H9 (cell line): Measurements from ENCODE around the gene KLK2. TPM values are rescaled to one million over a fixed set of nuclear protein-coding genes. Genes with fewer than 3 reads are reported as not detected.

Experiments
- DNase-seq: peaks from one replicate; pipeline ENCODE4 v3.0.0-alpha.2; 2017
- H2AFZ ChIP-seq: one replicate; pipeline ENCODE4 v1.6.1; 2013; ENCODE audit warnings: mild to moderate bottlenecking, low read length, control low read depth, moderate library complexity
- H2AK5ac ChIP-seq: 2 replicates; pipeline ENCODE4 v1.6.1; 2013; ENCODE audit warnings: low read length, control low read depth, mixed read lengths; ENCODE audit not compliant: insufficient read length
- H2BK120ac ChIP-seq: one replicate; pipeline ENCODE4 v1.6.1; 2013; ENCODE audit warnings: low read depth, mild to moderate bottlenecking, low read length, control low read depth, inconsistent platforms; ENCODE audit not compliant: poor library complexity, severe bottlenecking
- H2BK12ac ChIP-seq: 2 replicates; pipeline ENCODE4 v1.6.1; 2013; ENCODE audit warnings: low read length, control low read depth, mixed read lengths, low read depth; ENCODE audit not compliant: insufficient read length
- H2BK15ac ChIP-seq: 2 replicates; pipeline ENCODE4 v1.6.1; 2013; ENCODE audit warnings: low read depth, low read length, control low read depth
- H2BK20ac ChIP-seq: one replicate; pipeline ENCODE4 v1.6.1; 2013; ENCODE audit warnings: low read depth, mild to moderate bottlenecking, low read length, control low read depth, inconsistent platforms; ENCODE audit not compliant: poor library complexity, severe bottlenecking
- H2BK5ac ChIP-seq: 2 replicates; pipeline ENCODE4 v1.6.1; 2013; ENCODE audit warnings: low read length, control low read depth, mixed read lengths; ENCODE audit not compliant: insufficient read length
- H3K14ac ChIP-seq: 2 replicates; pipeline ENCODE4 v1.6.1; 2013; ENCODE audit warnings: low read length, control low read depth; ENCODE audit not compliant: insufficient read depth
- H3K18ac ChIP-seq: 2 replicates; pipeline ENCODE4 v1.6.1; 2013; ENCODE audit warnings: low read depth, mild to moderate bottlenecking, mixed read lengths, low read length, control low read depth; ENCODE audit not compliant: insufficient read length
- H3K23ac ChIP-seq: 2 replicates; pipeline ENCODE4 v1.6.1; 2013; ENCODE audit warnings: low read length, control low read depth, mixed read lengths, low read depth; ENCODE audit not compliant: insufficient read length
- H3K23me2 ChIP-seq: 2 replicates; pipeline ENCODE4 v1.6.1; 2013; ENCODE audit warnings: low read depth, mild to moderate bottlenecking, mixed read lengths, low read length, control low read depth; ENCODE audit not compliant: insufficient read length, poor library complexity, severe bottlenecking
- H3K27ac ChIP-seq: 2 replicates; pipeline ENCODE4 v1.5.1; 2013; ENCODE audit warnings: low read length, control low read depth, mixed read lengths, low read depth; ENCODE audit not compliant: insufficient read length
- H3K27me3 ChIP-seq: 2 replicates; pipeline ENCODE4 v1.6.1; 2013; ENCODE audit warnings: low read length, control low read depth, inconsistent platforms; ENCODE audit not compliant: insufficient read depth
- H3K4ac ChIP-seq: 2 replicates; pipeline ENCODE4 v1.6.1; 2013; ENCODE audit warnings: low read depth, mild to moderate bottlenecking, control low read depth, inconsistent platforms, low read length, moderate library complexity
- H3K4me1 ChIP-seq: 2 replicates; pipeline ENCODE4 v1.6.1; 2013; ENCODE audit warnings: low read length, control low read depth, inconsistent platforms; ENCODE audit not compliant: insufficient read depth
- H3K4me2 ChIP-seq: 2 replicates; pipeline ENCODE4 v1.6.1; 2013; ENCODE audit warnings: low read length, control low read depth, mixed read lengths; ENCODE audit not compliant: insufficient read length, insufficient read depth
- H3K56ac ChIP-seq: 2 replicates; pipeline ENCODE4 v1.6.1; 2013; ENCODE audit warnings: low read depth, mild to moderate bottlenecking, mixed read lengths, low read length, control low read depth; ENCODE audit not compliant: insufficient read length
- H3K79me1 ChIP-seq: 2 replicates; pipeline ENCODE4 v1.6.1; 2013; ENCODE audit warnings: low read depth, mild to moderate bottlenecking, moderate library complexity, low read length, control low read depth, inconsistent platforms; ENCODE audit not compliant: insufficient read depth, poor library complexity, severe bottlenecking
- H3K79me2 ChIP-seq: 2 replicates; pipeline ENCODE4 v1.6.1; 2013; ENCODE audit warnings: low read length, control low read depth, inconsistent platforms; ENCODE audit not compliant: insufficient read depth
- H3K9ac ChIP-seq: 2 replicates; pipeline ENCODE4 v1.6.1; 2013; ENCODE audit warnings: low read length, control low read depth, mixed read lengths; ENCODE audit not compliant: insufficient read length; ENCODE audit errors: extremely low read depth
- H3K9me3 ChIP-seq: one replicate; pipeline ENCODE4 v1.6.1; 2013; ENCODE audit warnings: low read depth, low read length, inconsistent platforms; ENCODE audit not compliant: control insufficient read depth
- H3T11ph ChIP-seq: one replicate; pipeline ENCODE4 v1.6.1; 2013; ENCODE audit warnings: mild to moderate bottlenecking, low read length, control low read depth, inconsistent platforms
- H4K20me1 ChIP-seq: one replicate; pipeline ENCODE4 v1.6.1; 2013; ENCODE audit not compliant: control insufficient read depth, insufficient read length, insufficient read depth
- H4K5ac ChIP-seq: 2 replicates; pipeline ENCODE4 v1.6.1; 2013; ENCODE audit warnings: low read depth, mild to moderate bottlenecking, mixed read lengths, low read length, control low read depth; ENCODE audit not compliant: insufficient read length
- H4K8ac ChIP-seq: replicated peaks from 2 replicates; pipeline ENCODE4 v1.6.1; 2013; ENCODE audit warnings: low read length, control low read depth, mixed read lengths, low read depth; ENCODE audit not compliant: insufficient read length
- H4K91ac ChIP-seq: 2 replicates; pipeline ENCODE4 v1.6.1; 2013; ENCODE audit warnings: low read depth, mild to moderate bottlenecking, moderate library complexity, mixed read lengths, low read length, control low read depth; ENCODE audit not compliant: insufficient read length
- H3K27ac Mint-ChIP-seq, 3 experiments: 2 replicates in 2 of 3; 3 replicates in 1 of 3; pipeline ENCODE4 v1.8.0; 2020 to 2021; ENCODE audit warnings: mixed read lengths in 3 of 3, mild to moderate bottlenecking in 1 of 3, moderate library complexity in 1 of 3
- H3K27me3 Mint-ChIP-seq: 2 replicates; pipeline ENCODE4 v1.8.0; 2021; ENCODE audit warnings: low read depth, mild to moderate bottlenecking, moderate library complexity, mixed read lengths
- H3K36me3 Mint-ChIP-seq, 3 experiments: 2 replicates in 2 of 3; 3 replicates in 1 of 3; pipeline ENCODE4 v1.8.0; 2020 to 2021; ENCODE audit warnings: low read depth in 3 of 3, mixed read lengths in 3 of 3; ENCODE audit not compliant: insufficient read depth in 1 of 3
- H3K4me1 Mint-ChIP-seq, 2 experiments: 2 replicates each; pipeline ENCODE4 v1.8.0; 2020; ENCODE audit warnings: mixed read lengths in 2 of 2
- H3K4me3 Mint-ChIP-seq, 2 experiments: 2 replicates in 1 of 2; 3 replicates in 1 of 2; pipeline ENCODE4 v1.8.0; 2020 to 2021; ENCODE audit warnings: mild to moderate bottlenecking in 2 of 2, mixed read lengths in 2 of 2, moderate library complexity in 1 of 2
- H3K9me3 Mint-ChIP-seq, 2 experiments: 2 replicates in 1 of 2; 3 replicates in 1 of 2; pipeline ENCODE4 v1.8.0; 2020; ENCODE audit warnings: mild to moderate bottlenecking in 2 of 2, mixed read lengths in 2 of 2, moderate library complexity in 1 of 2
- WGBS: extraction: QIAGEN DNeasy Blood & Tissue Kit; methylation state at CpG from one replicate; pipeline ENCODE4 v1.1.7; 2013; ENCODE audit warnings: missing lambda C conversion rate, low lambda C conversion rate, mixed read lengths; ENCODE audit not compliant: insufficient read length; ENCODE audit errors: extremely low coverage; 5-methylcytosine and 5-hydroxymethylcytosine counted together
- total RNA-seq: library from RNA; stranded (reverse); gene quantifications from 2 replicates; pipeline ENCODE4 v1.2.1, GENCODE V29; 2021
- TF ChIP-seq, protein P1 (sequence below): fragments of 200-600 bp; sonication (generic); conservative IDR thresholded peaks from 3 replicates; pipeline ENCODE4 v1.8.0; 2021; ENCODE audit warnings: antibody characterized with exemption, mild to moderate bottlenecking

Gene KLK2
- total RNA-seq, 1 experiment from 2014 or later = not detected

- Histone ChIP-seq H3K56ac (no peak overlapping the region), H3K23ac (no peak overlapping the region), H4K91ac (no peak overlapping the region), H4K5ac (no peak overlapping the region), H2AK5ac (no peak overlapping the region), H3K9ac (no peak overlapping the region), H3K27me3 (peaks cover 3% of the 10 kb centered on the region; the same call in 1 of the 2 replicates), H3K4me1 (no peaks in the 10 kb centered on the region; the same call in 1 of the 2 replicates), H3K14ac (no peak overlapping the region), H2BK12ac (no peak overlapping the region), H2BK5ac (no peak overlapping the region), H3K4me2 (no peak overlapping the region), H3K18ac (no peak overlapping the region), H2BK120ac (no peak overlapping the region), H3T11ph (no peak overlapping the region), H3K23me2 (no peaks in the 10 kb centered on the region), H3K27ac (no peak overlapping the region), H3K4ac (no peak overlapping the region), H3K79me1 (no peaks in the 10 kb centered on the region), H4K8ac (no peak overlapping the region), H2BK20ac (no peak overlapping the region), H3K9me3 (no peaks in the 10 kb centered on the region), H2BK15ac (no peak overlapping the region), H2AFZ (no peak overlapping the region), H4K20me1 (no peaks in the 10 kb centered on the region), H3K79me2 (no peaks in the 10 kb centered on the region)
- DNase-seq = no peak
- Mint-ChIP-seq H3K27ac (no peak overlapping the region), H3K9me3 (no peaks in the 10 kb centered on the region; a peak in 2 of 5 replicates), H3K27me3 (peaks cover 41% of the 10 kb centered on the region), H3K4me1 (peaks cover 4 to 10% of the 10 kb centered on the region in 2 experiments; a peak in 2 of 4 replicates), H3K36me3 (no peaks in the 10 kb centered on the region), H3K4me3 (no peak overlapping the region)
- TF ChIP-seq, protein P1, sequence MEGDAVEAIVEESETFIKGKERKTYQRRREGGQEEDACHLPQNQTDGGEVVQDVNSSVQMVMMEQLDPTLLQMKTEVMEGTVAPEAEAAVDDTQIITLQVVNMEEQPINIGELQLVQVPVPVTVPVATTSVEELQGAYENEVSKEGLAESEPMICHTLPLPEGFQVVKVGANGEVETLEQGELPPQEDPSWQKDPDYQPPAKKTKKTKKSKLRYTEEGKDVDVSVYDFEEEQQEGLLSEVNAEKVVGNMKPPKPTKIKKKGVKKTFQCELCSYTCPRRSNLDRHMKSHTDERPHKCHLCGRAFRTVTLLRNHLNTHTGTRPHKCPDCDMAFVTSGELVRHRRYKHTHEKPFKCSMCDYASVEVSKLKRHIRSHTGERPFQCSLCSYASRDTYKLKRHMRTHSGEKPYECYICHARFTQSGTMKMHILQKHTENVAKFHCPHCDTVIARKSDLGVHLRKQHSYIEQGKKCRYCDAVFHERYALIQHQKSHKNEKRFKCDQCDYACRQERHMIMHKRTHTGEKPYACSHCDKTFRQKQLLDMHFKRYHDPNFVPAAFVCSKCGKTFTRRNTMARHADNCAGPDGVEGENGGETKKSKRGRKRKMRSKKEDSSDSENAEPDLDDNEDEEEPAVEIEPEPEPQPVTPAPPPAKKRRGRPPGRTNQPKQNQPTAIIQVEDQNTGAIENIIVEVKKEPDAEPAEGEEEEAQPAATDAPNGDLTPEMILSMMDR = no peak
- WGBS = no CpG with 5 or more reads among the region's 5 CpGs
Measured at GRCh38 chr19:50874211-50874610, 972 bp downstream of the KLK2 start.
